HG02973 (cell line): ENCODE results near the gene AMPD2.
"Not testable (repeated sequence)": the region's sequence is repeated elsewhere in the genome, so short reads cannot be mapped to it uniquely, and the experiment has no call there.

Source experiments
- ATAC-seq: cut with Tn5 transposase; IDR thresholded peaks from one replicate; pipeline ENCODE4 v1.9.1; 2021; ENCODE audit warnings: moderate library complexity; ENCODE audit not compliant: unreplicated experiment

AMPD2 gene

GRCh38 chr1:109644670-109645069 is 25.0 kb downstream of the AMPD2 start:
- no peak for ATAC-seq

- no peak for ATAC-seq
Observed at GRCh38 chr1:109649491-109649914, 29.9 kb downstream of the AMPD2 start.

GRCh38 chr1:109650609-109651008 is 31.0 kb downstream of the AMPD2 start:
- no peak for ATAC-seq

GRCh38 chr1:109652402-109652801 is 32.8 kb downstream of the AMPD2 start:
- ATAC-seq = no peak

- no peak for ATAC-seq
Observed at GRCh38 chr1:109653306-109653705, 33.7 kb downstream of the AMPD2 start.

- ATAC-seq = no peak
Observed at GRCh38 chr1:109654519-109654918, 34.9 kb downstream of the AMPD2 start.

- peak; percentile 87 for ATAC-seq
Observed at GRCh38 chr1:109655615-109656519, 36.2 kb downstream of the AMPD2 start, which contains the start of gene GSTM4. Gene GSTM4, plus strand, starts transcription at chr1:109656099. Its CDS starts 291 bp downstream, at chr1:109656390.

- ATAC-seq = no peak
Observed at GRCh38 chr1:109657395-109657794, 37.8 kb downstream of the AMPD2 start.

GRCh38 chr1:109657970-109658369 is 38.3 kb downstream of the AMPD2 start:
- no peak for ATAC-seq

GRCh38 chr1:109658533-109659042 is 39.0 kb downstream of the AMPD2 start:
- ATAC-seq = no peak

GRCh38 chr1:109659145-109659544 is 39.5 kb downstream of the AMPD2 start:
- ATAC-seq = no peak

- no peak for ATAC-seq
Observed at GRCh38 chr1:109659997-109660690, 40.5 kb downstream of the AMPD2 start.

- not testable (repeated sequence) for ATAC-seq
Observed at GRCh38 chr1:109660691-109661026, 41.0 kb downstream of the AMPD2 start.

GRCh38 chr1:109661391-109661790 is 41.8 kb downstream of the AMPD2 start:
- no peak for ATAC-seq

- no peak for ATAC-seq
Observed at GRCh38 chr1:109664671-109665070, 45.0 kb downstream of the AMPD2 start.

- peak; percentile 84 for ATAC-seq
Observed at GRCh38 chr1:109667452-109668122, 48.0 kb downstream of the AMPD2 start, which contains the start of gene GSTM2. Gene GSTM2, plus strand, starts transcription at chr1:109668057. Its CDS starts 59 bp downstream, at chr1:109668116.

- ATAC-seq = no peak
Observed at GRCh38 chr1:109668123-109668775, 48.6 kb downstream of the AMPD2 start.

- ATAC-seq = no peak
Observed at GRCh38 chr1:109669246-109669948, 49.8 kb downstream of the AMPD2 start.

- not testable (repeated sequence) for ATAC-seq
Observed at GRCh38 chr1:109669949-109670302, 50.3 kb downstream of the AMPD2 start.

- no peak for ATAC-seq
Observed at GRCh38 chr1:109671067-109671466, 51.4 kb downstream of the AMPD2 start.
